Testis (tissue), 2 donors: ENCODE data around the gene OSGEP.

Source experiments
- POLR2A ChIP-seq: fragments of 450-650 bp; IDR thresholded peaks from one replicate; pipeline ENCODE4 v1.6.1; 2017; ENCODE audit warnings: antibody characterized with exemption, mild to moderate bottlenecking, moderate library complexity
- TF ChIP-seq, protein P1 (sequence below), 3 experiments: fragments of 450-650 bp in 2 of 3; fragments of 200-600 bp in 1 of 3; sonication (generic) in 1 of 3; IDR thresholded peaks; one replicate each; pipeline ENCODE4 v1.5.1; 2016 to 2019; ENCODE audit warnings: antibody characterized with exemption in 3 of 3, mild to moderate bottlenecking in 2 of 3, moderate library complexity in 1 of 3

DNA sequence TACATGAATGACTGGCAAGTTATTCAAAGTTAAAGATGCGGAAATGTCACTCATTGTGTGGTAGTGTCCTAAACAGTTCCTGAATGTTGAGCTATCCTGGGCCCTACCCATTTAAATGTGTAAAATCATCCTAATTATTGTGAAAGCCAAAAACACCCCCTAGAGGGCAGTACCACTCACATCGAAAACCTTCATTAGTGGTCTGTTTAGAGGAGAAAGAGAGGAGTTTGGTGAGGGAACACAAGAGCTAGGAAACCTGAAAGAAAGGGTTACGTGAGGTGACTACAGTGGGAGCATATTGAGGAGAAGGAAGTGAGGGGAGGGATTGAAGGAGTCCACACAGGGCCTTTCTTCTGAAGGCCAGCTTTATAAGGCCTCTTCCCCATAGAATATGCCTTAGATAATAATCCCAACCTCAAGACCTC, 38.8 kb downstream of the OSGEP start:
- no peak for TF ChIP-seq POLR2A
- TF ChIP-seq, protein P1, sequence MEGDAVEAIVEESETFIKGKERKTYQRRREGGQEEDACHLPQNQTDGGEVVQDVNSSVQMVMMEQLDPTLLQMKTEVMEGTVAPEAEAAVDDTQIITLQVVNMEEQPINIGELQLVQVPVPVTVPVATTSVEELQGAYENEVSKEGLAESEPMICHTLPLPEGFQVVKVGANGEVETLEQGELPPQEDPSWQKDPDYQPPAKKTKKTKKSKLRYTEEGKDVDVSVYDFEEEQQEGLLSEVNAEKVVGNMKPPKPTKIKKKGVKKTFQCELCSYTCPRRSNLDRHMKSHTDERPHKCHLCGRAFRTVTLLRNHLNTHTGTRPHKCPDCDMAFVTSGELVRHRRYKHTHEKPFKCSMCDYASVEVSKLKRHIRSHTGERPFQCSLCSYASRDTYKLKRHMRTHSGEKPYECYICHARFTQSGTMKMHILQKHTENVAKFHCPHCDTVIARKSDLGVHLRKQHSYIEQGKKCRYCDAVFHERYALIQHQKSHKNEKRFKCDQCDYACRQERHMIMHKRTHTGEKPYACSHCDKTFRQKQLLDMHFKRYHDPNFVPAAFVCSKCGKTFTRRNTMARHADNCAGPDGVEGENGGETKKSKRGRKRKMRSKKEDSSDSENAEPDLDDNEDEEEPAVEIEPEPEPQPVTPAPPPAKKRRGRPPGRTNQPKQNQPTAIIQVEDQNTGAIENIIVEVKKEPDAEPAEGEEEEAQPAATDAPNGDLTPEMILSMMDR (IDR thresholded peaks at IDR 0.05): peak in 2 of 3 experiments; percentile 57 to 61
